Loucy (cell line): ENCODE data around the gene GPR137.
"Not testable (repeated sequence)": the region's sequence is repeated elsewhere in the genome, so short reads cannot be mapped to it uniquely, and the experiment has no call there.

Experiments
- H2AFZ ChIP-seq: fragments of 200-600 bp; sonication (generic); 2 replicates; pipeline ENCODE4 v1.6.0; 2016; ENCODE audit warnings: antibody characterized with exemption, mild to moderate bottlenecking, low read length, moderate library complexity
- H3F3A ChIP-seq: fragments of 200-600 bp; 2 replicates; pipeline ENCODE4 v1.6.0; 2016; ENCODE audit warnings: antibody characterized with exemption, low read depth, mild to moderate bottlenecking
- H3K27me3 ChIP-seq: fragments of 200-600 bp; sonication (generic); 2 replicates; pipeline ENCODE4 v1.6.1; 2014; ENCODE audit warnings: low read length, mild to moderate bottlenecking; ENCODE audit not compliant: insufficient read depth, poor library complexity, severe bottlenecking
- H3K36me3 ChIP-seq: fragments of 200-600 bp; sonication (generic); 2 replicates; pipeline ENCODE4 v1.6.1; 2016; ENCODE audit warnings: low read length; ENCODE audit not compliant: insufficient read depth
- H3K4me1 ChIP-seq: fragments of 200-600 bp; sonication (generic); 2 replicates; pipeline ENCODE4 v1.5.1; 2014; ENCODE audit warnings: low read length, mild to moderate bottlenecking; ENCODE audit not compliant: insufficient read depth, poor library complexity, severe bottlenecking
- H3K4me2 ChIP-seq: fragments of 200-600 bp; sonication (generic); 2 replicates; pipeline ENCODE4 v1.6.0; 2014; ENCODE audit warnings: antibody characterized with exemption, low read length, low read depth, mild to moderate bottlenecking; ENCODE audit not compliant: poor library complexity, severe bottlenecking
- H3K4me3 ChIP-seq: fragments of 200-600 bp; sonication (generic); 2 replicates; pipeline ENCODE4 v1.5.1; 2014; ENCODE audit warnings: low read length, mild to moderate bottlenecking, mixed read lengths; ENCODE audit not compliant: poor library complexity, severe bottlenecking
- H3K79me2 ChIP-seq: fragments of 200-600 bp; sonication (generic); 2 replicates; pipeline ENCODE4 v1.6.1; 2014; ENCODE audit warnings: low read length; ENCODE audit not compliant: insufficient read depth
- H3K9ac ChIP-seq: fragments of 200-600 bp; sonication (generic); 2 replicates; pipeline ENCODE4 v1.6.0; 2014; ENCODE audit warnings: mild to moderate bottlenecking, low read depth, low read length, moderate library complexity; ENCODE audit not compliant: poor library complexity, severe bottlenecking
- H3K9me2 ChIP-seq: fragments of 200-600 bp; sonication (generic); replicated peaks from 2 replicates; pipeline ENCODE4 v1.6.1; 2016; ENCODE audit warnings: low read depth, low read length, mixed read lengths
- H3K9me3 ChIP-seq: fragments of 200-600 bp; sonication (generic); 2 replicates; pipeline ENCODE4 v1.6.1; 2014; ENCODE audit warnings: mild to moderate bottlenecking, antibody characterized with exemption, low read length, low read depth; ENCODE audit not compliant: insufficient read depth
- H4K20me1 ChIP-seq: fragments of 200-600 bp; sonication (generic); 2 replicates; pipeline ENCODE4 v1.6.0; 2014; ENCODE audit warnings: antibody characterized with exemption, low read length, mild to moderate bottlenecking; ENCODE audit not compliant: insufficient read depth, poor library complexity, severe bottlenecking
- EZH2phosphoT487 ChIP-seq: fragments of 200-600 bp; IDR thresholded peaks from 2 replicates; pipeline ENCODE4 v1.6.1; 2018; ENCODE audit warnings: antibody characterized with exemption, mild to moderate bottlenecking, moderate library complexity, borderline replicate concordance
- TF ChIP-seq, protein P1 (sequence below): fragments of 200-600 bp; sonication (generic); conservative IDR thresholded peaks from 2 replicates; pipeline ENCODE4 v1.5.1; 2014; ENCODE audit warnings: mild to moderate bottlenecking, antibody characterized with exemption, low read length

The GPR137 gene

DNA sequence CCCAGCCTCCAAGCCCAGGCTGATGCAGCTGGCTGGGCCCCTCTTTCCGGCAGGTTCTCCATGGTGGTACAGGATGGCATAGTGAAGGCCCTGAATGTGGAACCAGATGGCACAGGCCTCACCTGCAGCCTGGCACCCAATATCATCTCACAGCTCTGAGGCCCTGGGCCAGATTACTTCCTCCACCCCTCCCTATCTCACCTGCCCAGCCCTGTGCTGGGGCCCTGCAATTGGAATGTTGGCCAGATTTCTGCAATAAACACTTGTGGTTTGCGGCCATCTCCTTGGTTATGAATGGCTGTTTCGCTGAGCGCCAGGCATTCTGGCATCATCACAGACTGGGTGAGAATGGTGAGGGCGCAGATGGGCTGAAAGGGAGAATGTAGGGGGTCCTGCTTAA, 35.9 kb downstream of the GPR137 start:
- no peaks in the 10 kb centered on the region for H3K9me2 ChIP-seq
- peaks cover 7% of the 10 kb centered on the region; the same call in 1 of the 2 replicates for H3F3A ChIP-seq
- H3K36me3 ChIP-seq: no peaks in the 10 kb centered on the region
- H2AFZ ChIP-seq: no peak overlapping the region
- H4K20me1 ChIP-seq: peaks cover 6% of the 10 kb centered on the region
- no peaks in the 10 kb centered on the region for H3K27me3 ChIP-seq
- no peak overlapping the region for H3K9ac ChIP-seq
- H3K4me2 ChIP-seq: no peak overlapping the region
- H3K4me3 ChIP-seq: no peak overlapping the region
- TF ChIP-seq, protein P1, sequence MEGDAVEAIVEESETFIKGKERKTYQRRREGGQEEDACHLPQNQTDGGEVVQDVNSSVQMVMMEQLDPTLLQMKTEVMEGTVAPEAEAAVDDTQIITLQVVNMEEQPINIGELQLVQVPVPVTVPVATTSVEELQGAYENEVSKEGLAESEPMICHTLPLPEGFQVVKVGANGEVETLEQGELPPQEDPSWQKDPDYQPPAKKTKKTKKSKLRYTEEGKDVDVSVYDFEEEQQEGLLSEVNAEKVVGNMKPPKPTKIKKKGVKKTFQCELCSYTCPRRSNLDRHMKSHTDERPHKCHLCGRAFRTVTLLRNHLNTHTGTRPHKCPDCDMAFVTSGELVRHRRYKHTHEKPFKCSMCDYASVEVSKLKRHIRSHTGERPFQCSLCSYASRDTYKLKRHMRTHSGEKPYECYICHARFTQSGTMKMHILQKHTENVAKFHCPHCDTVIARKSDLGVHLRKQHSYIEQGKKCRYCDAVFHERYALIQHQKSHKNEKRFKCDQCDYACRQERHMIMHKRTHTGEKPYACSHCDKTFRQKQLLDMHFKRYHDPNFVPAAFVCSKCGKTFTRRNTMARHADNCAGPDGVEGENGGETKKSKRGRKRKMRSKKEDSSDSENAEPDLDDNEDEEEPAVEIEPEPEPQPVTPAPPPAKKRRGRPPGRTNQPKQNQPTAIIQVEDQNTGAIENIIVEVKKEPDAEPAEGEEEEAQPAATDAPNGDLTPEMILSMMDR: no peak
- no peak for TF ChIP-seq EZH2phosphoT487
- H3K79me2 ChIP-seq: peaks cover 31% of the 10 kb centered on the region
- H3K4me1 ChIP-seq: peaks cover 22% of the 10 kb centered on the region
- no peaks in the 10 kb centered on the region for H3K9me3 ChIP-seq

DNA sequence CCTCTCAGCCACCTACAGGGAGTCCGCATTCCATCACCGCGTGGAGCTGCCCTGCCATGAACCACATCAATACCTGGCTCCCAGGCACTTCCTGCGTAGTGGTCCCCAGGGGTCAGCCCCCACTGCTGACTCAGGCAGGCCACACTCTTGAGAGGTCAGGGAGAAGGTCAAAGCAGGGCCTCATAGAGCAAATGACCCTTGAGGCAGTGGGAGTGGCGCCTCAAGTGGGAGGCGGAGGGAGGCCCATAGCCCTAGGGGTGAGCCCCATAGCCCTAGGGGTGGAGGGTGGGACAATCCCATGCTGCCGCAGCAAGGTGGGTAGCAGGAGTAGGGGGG, 37.2 kb downstream of the GPR137 start:
- TF ChIP-seq EZH2phosphoT487: no peak
- TF ChIP-seq, protein P1: no peak
- H3K9me3 ChIP-seq: no peaks in the 10 kb centered on the region
- peaks cover 22% of the 10 kb centered on the region for H3K4me1 ChIP-seq
- H3K36me3 ChIP-seq: no peaks in the 10 kb centered on the region
- no peaks in the 10 kb centered on the region for H3K9me2 ChIP-seq
- peaks cover 24% of the 10 kb centered on the region for H3K79me2 ChIP-seq
- no peaks in the 10 kb centered on the region for H3K27me3 ChIP-seq
- H3K4me2 ChIP-seq: no peak overlapping the region
- no peak overlapping the region for H3K9ac ChIP-seq
- H4K20me1 ChIP-seq: no peaks in the 10 kb centered on the region
- no peak overlapping the region for H3K4me3 ChIP-seq
- no peaks in the 10 kb centered on the region for H3F3A ChIP-seq
- no peak overlapping the region for H2AFZ ChIP-seq

DNA sequence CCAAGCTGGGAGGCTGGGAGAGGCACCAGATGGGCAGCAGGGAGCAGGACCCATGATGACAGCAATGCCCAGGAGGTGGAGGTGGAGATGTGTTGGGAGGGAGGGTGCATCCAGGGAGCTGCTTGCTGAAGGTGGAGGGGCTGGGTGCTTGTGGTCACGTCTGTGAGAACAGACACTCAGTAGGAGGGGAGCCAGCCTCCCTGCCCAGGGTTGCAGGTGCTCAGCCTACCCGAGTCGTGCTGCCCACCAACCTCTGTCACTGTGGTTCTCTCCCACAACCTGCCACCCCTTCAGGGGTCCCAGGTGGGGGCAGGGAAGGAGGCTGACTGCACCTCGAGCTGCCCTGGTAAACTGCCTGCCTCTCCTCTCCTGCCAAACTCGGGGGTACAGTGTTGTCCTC, 37.7 kb downstream of the GPR137 start:
- Histone ChIP-seq H3K9me3 (no peaks in the 10 kb centered on the region), H4K20me1 (no peaks in the 10 kb centered on the region), H3K4me3 (no peak overlapping the region), H3K9ac (no peak overlapping the region), H3K79me2 (peaks cover 22% of the 10 kb centered on the region), H3K27me3 (no peaks in the 10 kb centered on the region), H3K4me1 (peaks cover 21% of the 10 kb centered on the region), H3F3A (no peaks in the 10 kb centered on the region), H3K36me3 (no peaks in the 10 kb centered on the region), H3K9me2 (no peaks in the 10 kb centered on the region), H3K4me2 (no peak overlapping the region), H2AFZ (no peak overlapping the region)
- no peak for TF ChIP-seq EZH2phosphoT487
- TF ChIP-seq, protein P1: no peak

DNA sequence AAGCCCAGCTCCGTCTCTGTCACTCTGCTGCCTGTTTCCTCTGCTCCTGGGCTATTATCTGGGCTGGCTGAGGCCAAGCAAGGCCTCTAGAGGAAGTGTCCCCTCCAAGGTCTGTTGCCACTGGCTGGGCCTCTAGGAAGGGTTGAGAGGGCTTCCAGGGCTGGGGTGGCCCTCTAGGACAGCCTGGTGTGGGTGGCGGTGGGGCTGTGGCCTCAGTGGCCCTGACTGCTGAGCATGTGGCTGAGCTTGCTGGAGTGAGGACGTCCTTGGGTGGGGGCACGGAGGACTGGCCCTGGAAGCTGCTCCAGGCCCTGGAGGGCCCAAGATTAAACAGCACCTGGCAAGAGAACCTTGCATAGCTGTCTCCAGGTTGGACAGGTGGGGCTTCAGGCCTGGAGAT, 38.3 kb downstream of the GPR137 start:
- H2AFZ ChIP-seq, H3K36me3 ChIP-seq, H3K27me3 ChIP-seq, H3K9ac ChIP-seq, H3K9me2 ChIP-seq, H3K9me3 ChIP-seq, H4K20me1 ChIP-seq, H3K4me2 ChIP-seq, H3K4me3 ChIP-seq, H3F3A ChIP-seq: not testable (repeated sequence)
- Histone ChIP-seq H3K79me2 (peaks cover 16% of the 10 kb centered on the region), H3K4me1 (peaks cover 17% of the 10 kb centered on the region)
